Loucy (cell line): ENCODE data around the gene HEXIM1.

Experiments
- EZH2phosphoT487 ChIP-seq: fragments of 200-600 bp; IDR thresholded peaks from 2 replicates; pipeline ENCODE4 v1.6.1; 2018; ENCODE audit warnings: antibody characterized with exemption, mild to moderate bottlenecking, moderate library complexity, borderline replicate concordance
- TF ChIP-seq, protein P1 (sequence below): fragments of 200-600 bp; sonication (generic); conservative IDR thresholded peaks from 2 replicates; pipeline ENCODE4 v1.5.1; 2014; ENCODE audit warnings: mild to moderate bottlenecking, antibody characterized with exemption, low read length

DNA sequence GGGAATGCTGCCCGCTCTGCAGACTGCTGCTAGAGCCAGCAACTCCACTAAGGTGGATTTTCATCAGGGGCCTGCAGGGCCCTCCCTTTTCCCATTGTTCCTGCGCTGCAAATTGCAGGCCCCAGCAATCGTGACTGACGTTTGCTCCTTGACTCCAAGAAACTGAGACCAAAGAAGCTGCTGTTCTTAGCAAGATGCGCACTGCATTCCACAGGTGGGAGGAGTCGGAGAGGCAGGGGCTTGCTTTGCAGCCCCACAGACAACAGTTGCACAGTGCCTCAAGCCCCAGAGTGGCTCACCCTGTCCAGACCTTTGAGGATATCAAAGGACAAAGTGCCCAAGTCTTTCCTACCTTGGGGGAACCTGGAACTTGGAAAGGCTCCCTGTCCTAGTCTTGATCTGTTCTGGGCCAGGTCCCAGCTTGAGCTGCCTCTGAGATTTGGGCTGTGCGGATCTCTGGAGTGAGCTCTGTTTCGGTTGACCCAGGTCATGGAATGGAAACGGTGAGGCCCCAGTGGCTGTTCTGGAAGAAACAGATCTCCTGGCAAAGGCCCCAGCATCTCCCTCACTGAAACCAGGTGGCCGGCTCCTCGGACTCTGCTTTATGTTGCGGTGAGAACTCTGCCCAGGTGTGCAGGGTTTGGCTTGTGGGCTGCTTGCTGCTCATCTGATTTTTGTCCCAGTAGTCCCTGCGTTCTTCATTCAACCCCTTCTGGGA, 40.8 kb upstream of the HEXIM1 start:
- TF ChIP-seq, protein P1, sequence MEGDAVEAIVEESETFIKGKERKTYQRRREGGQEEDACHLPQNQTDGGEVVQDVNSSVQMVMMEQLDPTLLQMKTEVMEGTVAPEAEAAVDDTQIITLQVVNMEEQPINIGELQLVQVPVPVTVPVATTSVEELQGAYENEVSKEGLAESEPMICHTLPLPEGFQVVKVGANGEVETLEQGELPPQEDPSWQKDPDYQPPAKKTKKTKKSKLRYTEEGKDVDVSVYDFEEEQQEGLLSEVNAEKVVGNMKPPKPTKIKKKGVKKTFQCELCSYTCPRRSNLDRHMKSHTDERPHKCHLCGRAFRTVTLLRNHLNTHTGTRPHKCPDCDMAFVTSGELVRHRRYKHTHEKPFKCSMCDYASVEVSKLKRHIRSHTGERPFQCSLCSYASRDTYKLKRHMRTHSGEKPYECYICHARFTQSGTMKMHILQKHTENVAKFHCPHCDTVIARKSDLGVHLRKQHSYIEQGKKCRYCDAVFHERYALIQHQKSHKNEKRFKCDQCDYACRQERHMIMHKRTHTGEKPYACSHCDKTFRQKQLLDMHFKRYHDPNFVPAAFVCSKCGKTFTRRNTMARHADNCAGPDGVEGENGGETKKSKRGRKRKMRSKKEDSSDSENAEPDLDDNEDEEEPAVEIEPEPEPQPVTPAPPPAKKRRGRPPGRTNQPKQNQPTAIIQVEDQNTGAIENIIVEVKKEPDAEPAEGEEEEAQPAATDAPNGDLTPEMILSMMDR: no peak
- TF ChIP-seq EZH2phosphoT487: no peak
